Right renal pelvis (tissue), 4 donors: ENCODE measurements around the gene LPIN1. TPM values are rescaled to one million over a fixed set of nuclear protein-coding genes. Genes with fewer than 3 reads are reported as not detected.

Source experiments
- DNase-seq, 4 donors: peaks; one replicate each; pipeline ENCODE4 v3.0.0-alpha.2; 2013; ENCODE audit warnings: low read depth in 4 of 4, low spot score in 3 of 4, missing footprints in 1 of 4
- polyA plus RNA-seq, 4 donors: library from polyadenylated mRNA; unstranded; fragments of 120-200 nt; gene quantifications; one replicate each; pipeline ENCODE4 v1.2.1, GENCODE V29; 2013; ENCODE audit not compliant: insufficient read length in 4 of 4

The LPIN1 gene
- polyA plus RNA-seq, 4 donors = 19.4 to 21.7 (median 20.1) TPM

- no peak for DNase-seq
Measured at GRCh38 chr2:11743366-11743765, 3.1 kb upstream of the LPIN1 start.

- DNase-seq = peak; percentile 75 to 91 (median 84)
Measured at GRCh38 chr2:11743846-11744553, 2.4 kb upstream of the LPIN1 start.

GRCh38 chr2:11744631-11745394 lies 1.6 kb upstream of the LPIN1 start:
- no peak for DNase-seq

DNA sequence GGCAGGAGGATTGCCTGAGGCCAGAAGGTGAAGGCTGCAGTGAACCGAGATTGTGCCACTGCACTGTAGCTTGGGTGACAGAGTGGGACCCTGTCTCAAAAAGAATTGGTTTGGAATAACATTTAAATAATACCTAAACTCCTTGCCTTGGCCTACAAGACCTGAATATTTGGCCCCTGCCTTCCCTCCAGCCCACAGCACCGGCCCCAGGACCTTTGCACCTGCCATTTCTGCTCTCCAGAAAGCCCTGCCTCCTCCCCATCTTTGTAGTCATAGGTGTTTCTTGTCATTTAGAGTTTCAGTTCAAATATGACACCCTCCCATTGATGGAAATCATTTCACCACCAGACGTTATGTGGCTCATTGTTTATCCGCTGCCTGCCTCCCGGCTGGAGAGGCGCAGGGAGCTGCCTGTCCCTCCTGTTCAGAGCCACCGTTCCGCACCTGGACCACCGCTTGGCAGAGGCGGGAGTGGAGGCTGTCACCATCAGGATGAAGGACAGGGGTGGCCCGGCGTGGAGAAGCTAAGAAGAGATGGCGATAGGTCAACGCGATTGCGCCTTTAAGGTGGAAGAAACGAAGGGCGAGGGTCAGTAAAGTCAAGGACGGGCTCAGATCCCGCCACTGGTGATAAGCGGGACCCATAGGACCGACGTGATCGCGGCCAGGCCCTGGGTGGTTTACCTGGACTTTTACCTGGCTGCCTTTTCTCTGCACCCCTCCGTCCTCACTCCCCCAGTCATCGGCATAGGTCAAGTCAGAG lies 638 bp upstream of the LPIN1 start:
- no peak for DNase-seq

DNA sequence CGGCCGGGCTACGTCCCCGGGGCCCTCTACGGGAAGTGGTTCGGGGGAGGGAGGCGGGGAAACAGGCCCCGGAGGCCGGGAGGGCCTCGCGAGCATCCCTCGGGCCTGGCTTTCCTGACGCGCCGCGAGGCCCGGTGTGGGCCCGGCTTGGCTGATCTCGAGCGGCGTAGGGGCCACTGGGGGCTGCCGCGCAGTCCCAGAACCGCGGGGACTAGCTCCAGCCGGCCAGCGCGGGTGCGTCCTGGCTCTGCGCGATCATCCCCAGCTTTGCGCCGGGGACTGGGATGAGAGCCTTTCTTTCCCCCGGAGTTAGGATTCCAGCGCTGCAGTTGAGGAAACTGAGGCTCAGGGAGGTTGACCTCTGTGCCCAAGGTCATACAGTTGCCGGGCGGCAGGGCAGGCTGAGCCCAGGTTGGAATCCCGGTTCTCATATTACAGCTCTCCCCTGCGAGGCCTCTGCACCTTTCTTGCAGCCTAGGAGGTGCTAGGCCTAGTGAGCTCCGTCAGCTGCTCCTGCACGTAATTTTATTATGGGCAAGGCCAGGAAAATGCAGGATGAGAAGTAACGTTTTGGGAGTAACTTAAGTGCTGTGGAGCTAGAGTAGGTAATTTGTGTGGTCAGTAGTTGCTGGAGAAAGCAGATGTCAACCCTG lies 501 bp downstream of the LPIN1 start:
- no peak for DNase-seq

GRCh38 chr2:11748018-11748860 lies 1.8 kb downstream of the LPIN1 start:
- no peak for DNase-seq

DNA sequence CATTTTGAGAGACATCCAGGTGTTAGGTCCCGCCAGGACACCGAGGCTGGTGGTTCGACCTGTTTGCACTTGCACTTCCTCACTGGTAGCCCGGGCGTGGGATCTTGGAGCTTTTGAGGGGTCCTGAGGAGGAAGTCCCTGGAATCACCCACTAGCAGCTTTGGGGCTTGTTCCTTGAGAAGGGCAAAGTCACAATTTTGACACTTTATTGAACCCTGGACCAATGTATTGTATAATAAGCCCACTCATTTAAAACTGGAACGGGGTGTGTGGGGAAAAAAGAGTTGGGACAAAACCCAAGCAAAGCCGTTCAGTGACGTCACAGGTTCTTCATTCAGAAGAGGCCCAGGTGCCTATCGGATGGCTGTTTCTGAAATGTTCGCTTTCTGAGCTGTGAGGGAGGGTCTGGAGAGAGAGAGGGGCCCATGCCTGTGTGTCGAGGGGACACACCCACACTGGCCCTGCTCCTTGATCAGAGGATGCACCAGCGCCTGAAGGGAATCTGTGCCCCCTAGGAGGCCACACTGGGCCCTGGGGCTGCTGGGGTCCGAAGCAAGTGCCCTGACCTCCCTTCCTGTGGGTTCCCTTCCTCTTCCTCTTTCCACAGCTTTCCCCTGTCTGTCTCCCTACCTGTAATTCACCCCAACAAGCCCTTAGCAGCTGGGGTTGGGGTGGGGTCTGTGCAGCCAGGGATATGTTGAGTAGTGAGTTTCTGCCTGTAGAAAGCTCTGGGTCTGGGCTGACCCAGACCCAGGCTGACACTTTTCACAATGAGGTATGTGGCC lies 2.6 kb downstream of the LPIN1 start:
- no peak for DNase-seq

DNA sequence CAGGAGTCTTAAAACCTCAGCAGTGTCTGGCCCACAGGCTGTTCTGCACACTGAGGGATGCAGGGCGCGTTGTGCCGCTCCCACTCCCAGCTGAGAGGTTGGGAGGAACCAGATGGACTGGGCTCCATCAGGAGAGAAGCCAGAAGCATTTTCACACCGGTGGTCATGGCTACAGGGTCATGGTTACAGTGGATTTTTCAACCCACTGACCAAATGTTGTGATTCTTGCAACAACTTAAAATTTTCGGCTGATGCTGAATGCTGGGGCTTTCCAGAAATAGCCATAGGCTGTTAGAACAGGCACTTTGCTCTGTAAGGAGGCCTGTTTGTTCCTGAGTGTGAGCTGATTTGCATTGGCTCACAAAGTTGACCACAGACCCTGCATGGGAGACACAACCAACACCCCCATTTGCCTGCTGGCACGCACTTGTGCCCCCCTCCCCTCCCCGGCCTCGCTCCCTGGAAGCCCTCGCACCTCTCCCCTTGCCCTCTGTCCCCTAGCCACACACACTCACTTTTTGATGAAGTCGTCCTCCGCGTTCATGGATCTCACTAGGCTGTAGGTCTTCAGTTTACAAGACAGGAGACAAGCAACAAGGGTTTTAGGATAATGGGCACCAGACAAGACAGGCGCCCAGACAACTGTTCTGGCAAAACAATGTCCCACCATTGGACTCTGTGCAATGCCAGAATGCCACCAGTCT lies 3.4 kb downstream of the LPIN1 start:
- DNase-seq = no peak

- DNase-seq = no peak
Measured at GRCh38 chr2:11750422-11750821, 4.0 kb downstream of the LPIN1 start.

GRCh38 chr2:11750917-11751316 lies 4.5 kb downstream of the LPIN1 start:
- DNase-seq = no peak

DNA sequence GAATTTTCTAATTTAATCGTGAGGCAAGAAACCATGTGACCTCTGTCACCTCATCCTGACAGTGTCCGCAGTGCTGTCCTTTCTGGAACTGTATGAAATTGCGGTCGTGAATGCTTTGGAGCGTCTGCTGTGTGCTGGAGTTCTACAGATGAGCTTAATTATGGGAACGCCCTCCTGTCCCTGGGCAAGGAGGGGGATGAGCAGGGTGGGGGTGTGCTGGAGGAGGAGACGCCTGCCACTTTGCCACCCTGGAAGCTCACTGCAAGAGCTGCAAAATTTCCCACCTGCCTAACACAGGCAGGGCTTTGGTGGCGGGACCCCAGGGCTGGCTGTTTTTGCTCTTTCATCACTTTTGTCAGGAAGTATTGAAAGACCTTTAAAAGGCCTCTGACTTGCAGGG lies 6.5 kb downstream of the LPIN1 start:
- DNase-seq = no peak

DNA sequence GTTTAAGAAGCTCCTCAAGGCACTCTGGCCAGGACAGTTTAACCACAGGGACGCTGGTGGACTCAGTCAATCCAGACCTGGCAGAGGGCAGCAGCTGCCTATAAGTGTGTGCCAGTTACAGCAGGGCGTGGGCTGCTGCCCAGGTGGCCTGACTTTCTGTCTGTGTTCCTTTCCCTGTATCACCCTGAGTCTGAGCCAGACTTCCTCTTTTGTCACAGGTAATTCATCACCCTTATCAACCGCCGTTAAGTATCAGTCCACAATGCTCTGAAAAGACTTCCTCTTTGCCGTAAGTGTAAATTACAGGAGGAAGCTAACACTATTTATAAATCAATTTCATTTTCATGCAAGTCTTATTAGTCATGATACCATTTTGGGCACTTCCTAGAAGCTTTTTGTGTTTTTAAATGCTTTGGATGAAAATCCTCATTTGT lies 7.0 kb downstream of the LPIN1 start:
- no peak for DNase-seq

DNA sequence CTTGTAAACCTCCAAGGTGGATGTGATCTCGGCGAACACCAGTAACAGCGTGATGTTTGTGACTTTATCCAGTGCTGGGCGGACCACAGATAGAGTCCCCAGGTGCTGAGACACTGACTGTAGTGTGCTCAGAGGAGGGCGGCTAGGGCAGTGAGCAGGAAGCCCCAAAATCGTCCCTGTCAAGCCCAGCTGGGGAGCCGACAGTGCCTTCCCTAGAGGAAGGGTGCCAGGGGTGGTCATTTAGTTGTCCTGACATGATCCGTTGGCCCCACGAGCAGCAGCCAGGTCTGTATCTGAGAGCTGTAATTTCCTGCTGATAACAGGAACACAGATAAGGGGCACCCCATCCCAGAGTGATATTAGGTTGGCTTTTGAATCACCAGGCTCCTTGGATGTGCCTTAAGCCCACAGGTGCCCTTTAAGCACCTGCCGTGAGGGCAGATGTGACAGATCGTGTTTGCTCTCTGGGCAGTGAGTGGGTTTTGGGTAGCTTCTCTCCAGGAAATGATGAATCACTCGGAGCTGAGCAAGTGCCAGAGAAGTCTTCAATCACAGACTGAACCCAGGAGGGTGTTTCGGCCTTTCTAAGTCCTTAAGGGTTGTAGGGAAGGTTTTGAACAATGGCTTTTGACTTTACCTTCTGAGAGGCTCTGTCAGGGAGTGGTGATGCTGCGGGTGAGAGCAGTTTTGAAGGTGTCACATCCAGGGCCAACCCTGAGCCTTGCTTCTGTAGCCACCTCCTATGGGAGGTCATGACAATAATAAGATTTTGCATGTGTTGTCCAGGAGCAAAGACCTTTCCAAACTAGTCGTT lies 7.7 kb downstream of the LPIN1 start:
- no peak for DNase-seq

DNA sequence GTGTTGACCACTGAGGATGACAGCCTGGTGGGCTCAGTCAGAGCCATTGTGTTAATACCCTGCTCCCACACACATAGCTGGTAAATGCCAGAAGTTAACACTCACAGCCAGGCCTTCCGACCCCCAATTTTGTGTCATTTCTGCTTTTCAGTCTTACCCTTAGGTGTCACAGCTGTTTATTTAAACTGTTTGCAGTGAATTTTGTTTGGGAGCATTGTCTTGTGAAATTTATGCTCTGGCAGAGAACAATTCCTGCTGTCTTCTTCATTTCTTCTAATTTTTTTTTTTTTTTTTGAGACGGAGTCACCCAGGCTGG lies 8.2 kb downstream of the LPIN1 start:
- DNase-seq = no peak

DNA sequence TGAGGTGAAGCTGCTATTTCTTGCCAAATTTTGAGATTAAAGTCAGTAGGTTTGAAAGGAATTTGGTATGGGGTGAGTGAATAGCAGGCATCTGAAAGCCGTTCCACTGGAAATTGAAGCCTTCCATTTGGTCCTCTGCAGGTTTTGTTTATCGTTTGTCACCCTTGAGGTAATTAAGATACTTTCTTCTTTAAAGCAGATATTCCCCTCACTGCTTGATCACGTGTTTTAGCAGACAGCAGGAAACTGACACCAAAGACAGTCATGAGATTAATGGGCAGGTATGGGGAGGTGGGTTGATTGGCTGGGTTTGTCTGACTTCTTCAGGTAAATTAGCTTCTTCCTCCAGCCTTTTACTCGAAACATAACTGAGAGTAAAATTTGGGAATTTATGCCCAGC lies 10.7 kb downstream of the LPIN1 start:
- peak in 1 of 4 donors; percentile 61 for DNase-seq

- DNase-seq = no peak
Measured at GRCh38 chr2:11758187-11758586, 11.8 kb downstream of the LPIN1 start.

- no peak for DNase-seq
Measured at GRCh38 chr2:11758647-11759046, 12.2 kb downstream of the LPIN1 start.
